GM13976 (cell line): ENCODE data around the gene ERN1.

ENCODE experiments used
- DNase-seq: peaks from one replicate; pipeline ENCODE4 v3.0.0; 2012; ENCODE audit warnings: low spot score
- CTCF ChIP-seq: IDR thresholded peaks from 2 replicates; pipeline ENCODE4 v1.5.1; 2012; ENCODE audit warnings: borderline replicate concordance, mild to moderate bottlenecking; ENCODE audit not compliant: insufficient read depth; ENCODE audit errors: extremely low read depth, missing control alignments, control extremely low read depth
- in situ Hi-C: fragments of 300-500 bp; cut with MboI; formaldehyde crosslinking; loops from one replicate; pipeline ENCODE4 v1.12.0; 2022; ENCODE audit warnings: low sequenced_read_pairs, mixed read lengths, inconsistent platforms; ENCODE audit not compliant: unreplicated experiment

The ERN1 gene

GRCh38 chr17:64106918-64107317, 23.0 kb downstream of the ERN1 start:
- no peak for TF ChIP-seq CTCF
- in situ Hi-C loops: no loop called here
- DNase-seq: no peak

- no peak for DNase-seq
- in situ Hi-C loops: no loop called here
- TF ChIP-seq CTCF: no peak
These were observed 26.3 kb downstream of the ERN1 start for GRCh38 chr17:64103391-64104364.

- in situ Hi-C loops: no loop called here
- TF ChIP-seq CTCF: no peak
- DNase-seq: no peak
These were observed 27.1 kb downstream of the ERN1 start for GRCh38 chr17:64102627-64103390.

- in situ Hi-C loops: no loop called here
These were observed 30.4 kb downstream of the ERN1 start for GRCh38 chr17:64099543-64099942.

GRCh38 chr17:64097196-64097936, 32.6 kb downstream of the ERN1 start:
- in situ Hi-C loops: no loop called here
- TF ChIP-seq CTCF: no peak
- no peak for DNase-seq

More at GRCh38 chr17:64099543-64099942, 30.4 kb downstream of the ERN1 start:
- TF ChIP-seq CTCF: no peak
- DNase-seq: no peak

GRCh38 chr17:64096037-64096436, 33.9 kb downstream of the ERN1 start:
- no peak for TF ChIP-seq CTCF
- no peak for DNase-seq
- in situ Hi-C loops: no loop called here
